GM19043 (cell line): ENCODE data around the gene MLKL.

Experiments used
- ATAC-seq: cut with Tn5 transposase; IDR thresholded peaks from one replicate; pipeline ENCODE4 v1.9.1; 2021; ENCODE audit warnings: low read depth; ENCODE audit not compliant: unreplicated experiment

MLKL gene

GRCh38 chr16:74700438-74701225 is at the start of gene MLKL:
Gene MLKL, minus strand, starts transcription at chr16:74700862. Its CDS starts 5,105 bp downstream, at chr16:74695757.
- ATAC-seq, result peak; percentile 39

- ATAC-seq, result no peak
Measured at GRCh38 chr16:74749291-74750055, 48.8 kb upstream of the MLKL start.

- ATAC-seq, result no peak
Measured at GRCh38 chr16:74748616-74749026, 48.0 kb upstream of the MLKL start.

- ATAC-seq, result no peak
Measured at GRCh38 chr16:74747716-74748615, 47.3 kb upstream of the MLKL start.

- ATAC-seq, result no peak
Measured at GRCh38 chr16:74745926-74746325, 45.3 kb upstream of the MLKL start.

- ATAC-seq, result no peak
Measured at GRCh38 chr16:74745109-74745615, 44.5 kb upstream of the MLKL start.

- no peak for ATAC-seq
Measured at GRCh38 chr16:74744566-74744965, 43.9 kb upstream of the MLKL start.

DNA sequence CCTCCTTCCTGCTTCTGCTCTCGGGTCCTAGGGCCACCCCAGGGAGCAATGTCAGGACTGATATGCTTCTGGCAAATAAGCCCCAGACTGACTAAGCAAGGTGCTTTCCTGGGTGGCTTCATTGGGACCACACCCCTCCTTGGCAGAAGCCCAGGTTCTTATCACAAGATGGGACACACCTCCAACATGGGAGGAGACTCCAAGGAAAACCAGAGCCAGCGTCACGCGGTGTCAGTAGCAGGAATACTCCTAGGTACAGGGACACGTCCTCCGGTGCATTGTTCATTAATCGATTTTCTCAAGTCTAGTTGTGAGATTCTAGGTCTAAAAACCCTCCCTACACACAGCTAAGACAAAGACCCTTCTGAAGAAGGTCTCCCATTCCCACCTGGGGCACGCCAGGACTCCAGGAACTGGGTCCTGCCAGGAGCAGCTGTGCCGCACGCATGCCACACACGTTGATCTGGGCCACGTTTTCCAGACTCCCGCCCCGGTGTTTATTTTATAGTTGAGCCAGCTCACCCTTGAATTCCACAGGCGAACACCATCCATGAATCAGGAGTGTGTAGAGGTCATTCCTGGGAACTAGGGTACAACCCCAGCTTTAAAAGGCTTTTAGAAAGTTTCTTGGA is 43.1 kb upstream of the MLKL start:
- ATAC-seq, result no peak

- ATAC-seq, result no peak
Measured at GRCh38 chr16:74743045-74743667, 42.5 kb upstream of the MLKL start.

GRCh38 chr16:74742051-74742481 is 41.4 kb upstream of the MLKL start:
- no peak for ATAC-seq

DNA sequence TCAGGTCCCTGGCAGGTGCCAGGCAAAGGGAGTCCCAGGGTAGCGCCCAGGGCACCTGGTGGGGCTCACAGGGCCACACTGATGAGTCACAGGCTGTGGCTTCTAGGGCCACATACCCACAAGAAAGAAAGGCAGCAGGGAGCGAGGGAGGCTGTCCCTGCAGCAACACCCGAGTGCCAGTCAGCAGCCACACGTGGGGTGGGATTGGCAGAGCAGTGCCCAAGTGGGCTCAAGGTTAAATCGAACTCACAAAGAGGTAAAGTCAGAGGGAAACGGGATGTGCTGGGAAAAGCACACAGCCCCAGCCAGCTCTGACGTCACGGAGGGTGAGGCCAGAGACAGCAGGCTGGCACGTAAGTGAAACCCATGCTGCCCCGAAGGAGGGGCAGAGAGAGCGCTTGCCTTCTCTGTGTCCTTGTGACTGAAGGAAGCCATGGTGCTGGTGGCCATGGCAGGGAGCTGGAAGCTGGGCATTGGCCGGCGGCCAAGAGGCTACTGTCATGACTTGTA is 40.2 kb upstream of the MLKL start:
- ATAC-seq, result no peak

DNA sequence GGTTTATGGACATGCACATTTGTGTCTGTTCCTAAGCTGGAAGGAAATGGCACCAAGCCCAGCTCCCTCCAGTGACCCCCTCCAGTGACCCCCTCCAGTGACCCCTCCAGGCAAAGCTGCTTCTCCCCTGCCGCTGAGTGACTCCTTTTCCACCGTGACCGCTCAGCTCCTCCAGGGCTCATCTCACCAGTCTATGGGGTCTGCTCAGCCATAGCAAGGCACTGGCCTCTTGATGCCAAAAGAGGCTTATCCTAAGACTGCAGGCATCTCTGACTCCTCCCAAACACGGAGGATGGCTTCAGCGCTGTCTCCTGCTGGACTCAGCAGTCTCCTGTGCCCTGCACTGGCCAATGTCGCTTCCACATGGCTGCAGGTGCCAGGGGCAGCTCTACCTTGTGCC is 38.6 kb upstream of the MLKL start:
- ATAC-seq, result no peak

DNA sequence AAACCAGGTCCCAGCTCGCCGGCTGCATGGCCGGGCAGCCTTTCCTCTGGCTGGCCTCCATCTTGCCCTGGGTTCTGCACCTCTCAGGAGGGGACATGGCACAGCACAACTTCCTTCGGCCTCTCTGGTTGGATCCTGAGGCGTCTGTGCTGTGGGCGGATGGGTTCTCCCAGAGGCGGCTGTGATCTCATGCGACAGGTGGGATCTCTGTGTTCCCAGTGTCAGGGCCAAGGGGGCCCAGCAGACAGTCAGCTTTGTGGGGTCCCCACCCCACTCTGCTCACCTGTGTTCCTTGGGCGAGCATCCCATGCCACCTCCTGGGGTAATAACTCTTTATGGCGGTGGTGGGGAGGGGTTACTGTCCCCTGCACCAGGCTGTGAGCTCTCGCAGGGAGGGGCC is 38.2 kb upstream of the MLKL start:
- ATAC-seq, result no peak

DNA sequence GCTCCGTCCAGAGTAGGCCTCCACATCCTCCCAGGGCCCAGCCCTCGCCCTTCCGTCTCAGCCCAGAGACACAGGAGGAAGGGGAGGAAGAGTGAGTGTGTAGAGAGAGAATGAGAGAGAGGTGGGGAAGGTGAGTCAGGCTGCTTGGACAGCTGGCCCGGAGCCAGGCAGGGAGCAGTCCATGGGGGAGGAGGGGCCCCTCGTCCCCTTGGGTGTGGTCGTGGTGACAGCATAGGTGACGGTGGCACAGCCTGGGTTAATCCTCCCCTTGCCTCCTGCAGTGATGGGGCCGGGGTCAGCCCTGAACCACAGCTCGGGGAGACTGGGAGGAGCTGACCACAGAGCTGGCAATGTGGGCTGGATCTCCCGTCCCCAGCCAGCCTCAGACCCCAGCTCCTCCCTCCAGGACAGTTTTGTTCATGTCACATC is 37.5 kb upstream of the MLKL start:
- no peak for ATAC-seq

DNA sequence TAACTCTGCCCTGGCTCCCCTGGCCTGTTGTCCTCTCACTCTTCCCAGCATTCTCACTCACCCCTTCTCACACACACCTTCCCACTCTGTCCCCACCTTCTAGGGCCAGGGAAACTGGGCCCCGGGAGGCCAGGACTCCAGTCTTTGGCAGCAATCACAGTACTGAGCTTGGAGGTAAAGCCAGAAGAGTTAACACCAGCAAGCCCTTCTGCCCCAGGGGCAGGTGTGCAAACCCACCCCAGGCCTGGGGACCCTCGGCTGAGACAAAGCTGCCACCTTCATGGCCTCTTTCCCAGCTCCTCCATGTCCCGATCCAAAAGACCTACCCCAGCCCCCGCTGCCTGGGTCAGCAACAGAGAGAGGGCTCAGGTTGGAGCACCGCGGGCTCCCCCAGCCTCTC is 36.9 kb upstream of the MLKL start:
- ATAC-seq, result no peak

- ATAC-seq, result no peak
Measured at GRCh38 chr16:74736531-74737157, 36.0 kb upstream of the MLKL start.

- no peak for ATAC-seq
Measured at GRCh38 chr16:74735554-74735953, 34.9 kb upstream of the MLKL start.

- ATAC-seq, result no peak
Measured at GRCh38 chr16:74735162-74735452, 34.4 kb upstream of the MLKL start.
